ENCODE measurements around the gene NRL. TPM values are rescaled to one million over a fixed set of nuclear protein-coding genes. Genes with fewer than 3 reads are reported as not detected.

The NRL gene
- total and polyA plus RNA-seq, 2 donors (not counting 3 experiments of a cell fraction or from before 2014, with no cell fraction given): 0.71 to 1.1 TPM

- H4K20me1 ChIP-seq (replicated peaks; ENCODE audit: control insufficient read depth, extremely low read depth, insufficient read depth, low read length): no peaks in the 10 kb centered on the region
- H3K4me2 ChIP-seq (ENCODE audit: insufficient read depth, low read length): no peak overlapping the region
- DNase-seq (ENCODE audit: low read depth, low spot score) (no peak), FAIRE-seq (no peak)
- no peaks in the 10 kb centered on the region for H3K4me1 ChIP-seq (ENCODE audit: control insufficient read depth, extremely low read depth, insufficient read depth, low read length)
- peaks cover 0 to 1% of the 10 kb centered on the region in 2 experiments for H3K27me3 ChIP-seq (ENCODE audit: control insufficient read depth in 2 of 2, insufficient read depth in 2 of 2, low read length in 2 of 2)
- no TSS peak for BruUV-seq (replicated peaks)
- dilution Hi-C loops (cut with MboI; ENCODE audit: extremely low pct_ligation_motif_present, low sequenced_read_pairs): no loop called here
- no peak for TF ChIP-seq MYC (IDR thresholded peaks at IDR 0.05; ENCODE audit: low read depth, low read length)
- no peak for TF ChIP-seq POLR2AphosphoS5 (IDR thresholded peaks at IDR 0.05; ENCODE audit: insufficient read depth, low read depth, low read length)
- no peak for TF ChIP-seq MAX (IDR thresholded peaks at IDR 0.05; ENCODE audit: insufficient read depth, insufficient read length)
- TF ChIP-seq JUN (IDR thresholded peaks at IDR 0.05; ENCODE audit: borderline replicate concordance, insufficient read depth, insufficient read length, low read depth): no peak
- TF ChIP-seq POLR2A (IDR thresholded peaks at IDR 0.05; ENCODE audit: low read depth, low read length): no peak
- TF ChIP-seq EZH2 (IDR thresholded peaks at IDR 0.05; ENCODE audit: borderline replicate concordance, low read depth, low read length, severe bottlenecking): no peak
- no peak for TF ChIP-seq GATA2 (IDR thresholded peaks at IDR 0.05; ENCODE audit: insufficient read depth, insufficient read length, low read depth, low read length)
- H3K79me2 ChIP-seq (ENCODE audit: control insufficient read depth, insufficient read depth, low read length): no peaks in the 10 kb centered on the region
- ChIA-PET POLR2A (no interaction called here), CTCF (interaction anchor here (1.0 to 5.5 kb wide), 5 partner anchors 8 to 44 kb away, joined by 3 to 36 read pairs (median 5); no protein-coding TSS in a partner anchor)
- no peak overlapping the region for H2AFZ ChIP-seq (ENCODE audit: low read depth, low read length)
- H3K36me3 ChIP-seq (ENCODE audit: control insufficient read depth in 2 of 2, extremely low read depth in 1 of 2, insufficient read depth in 2 of 2, low read length in 2 of 2): no peaks in the 10 kb centered on the region
- H3K27ac ChIP-seq (ENCODE audit: insufficient read depth, low read depth, low read length): no peak overlapping the region
- H3K9me3 ChIP-seq (replicated peaks; ENCODE audit: control insufficient read depth, insufficient read depth, low read length): no peaks in the 10 kb centered on the region
- H3K9ac ChIP-seq (replicated peaks; ENCODE audit: extremely low read depth, insufficient read depth, low read length): no peak overlapping the region
- H3K4me3 ChIP-seq (replicated peaks in 1 of 3; ENCODE audit: insufficient read depth in 1 of 3, low read depth in 1 of 3, low read length in 3 of 3): no peak overlapping the region
- no peaks in the 10 kb centered on the region for H3K9me1 ChIP-seq (replicated peaks; ENCODE audit: control insufficient read depth, extremely low read depth, insufficient read depth, low read length)
- intact Hi-C loops (cut with micrococcal nuclease): no loop called here
Measured at GRCh38 chr14:24065408-24065807, 49.3 kb downstream of the NRL start.

DNA sequence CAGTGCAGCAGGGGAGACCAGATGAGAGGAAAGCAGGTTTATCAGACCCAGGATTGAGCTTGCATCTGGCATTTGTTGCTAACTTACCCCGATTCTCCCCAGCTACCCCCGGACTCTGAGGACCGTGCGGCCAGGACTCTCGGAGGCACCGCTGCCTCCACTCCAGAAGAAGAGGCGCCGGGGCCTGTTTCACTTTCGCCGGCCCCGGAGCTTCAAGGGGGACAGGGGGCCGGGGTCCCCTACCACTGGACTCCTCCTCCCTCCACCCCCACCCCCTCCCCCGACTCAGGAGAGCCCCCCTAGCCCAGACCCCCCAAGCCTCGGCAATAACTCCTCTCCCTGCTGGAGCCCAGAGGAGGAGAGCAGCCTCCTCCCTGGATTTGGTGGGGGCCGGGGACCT, 49.9 kb downstream of the NRL start:
- CTCF ChIA-PET: interaction anchor here (2.2 to 5.5 kb wide), 3 partner anchors 7 to 44 kb away, joined by 5 to 36 read pairs (median 26); no protein-coding TSS in a partner anchor
- BruUV-seq (replicated peaks): no TSS peak
- intact Hi-C loops (cut with micrococcal nuclease): no loop called here
- Histone ChIP-seq H3K36me3 (ENCODE audit: control insufficient read depth in 2 of 2, extremely low read depth in 1 of 2, insufficient read depth in 2 of 2, low read length in 2 of 2) (no peaks in the 10 kb centered on the region), H3K27ac (ENCODE audit: insufficient read depth, low read depth, low read length) (no peak overlapping the region), H3K79me2 (ENCODE audit: control insufficient read depth, insufficient read depth, low read length) (no peaks in the 10 kb centered on the region), H3K9me3 (replicated peaks; ENCODE audit: control insufficient read depth, insufficient read depth, low read length) (no peaks in the 10 kb centered on the region), H2AFZ (ENCODE audit: low read depth, low read length) (no peak overlapping the region), H3K4me1 (ENCODE audit: control insufficient read depth, extremely low read depth, insufficient read depth, low read length) (no peaks in the 10 kb centered on the region), H3K27me3 (ENCODE audit: control insufficient read depth in 2 of 2, insufficient read depth in 2 of 2, low read length in 2 of 2) (peaks cover 0 to 1% of the 10 kb centered on the region in 2 experiments), H3K9ac (replicated peaks; ENCODE audit: extremely low read depth, insufficient read depth, low read length) (no peak overlapping the region), H3K4me3 (replicated peaks in 1 of 3; ENCODE audit: insufficient read depth in 1 of 3, low read depth in 1 of 3, low read length in 3 of 3) (no peak overlapping the region), H4K20me1 (replicated peaks; ENCODE audit: control insufficient read depth, extremely low read depth, insufficient read depth, low read length) (no peaks in the 10 kb centered on the region), H3K4me2 (ENCODE audit: insufficient read depth, low read length) (no peak overlapping the region), H3K9me1 (replicated peaks; ENCODE audit: control insufficient read depth, extremely low read depth, insufficient read depth, low read length) (no peaks in the 10 kb centered on the region)
- POLR2A ChIA-PET: no interaction called here
- no peak for DNase-seq (ENCODE audit: low read depth, low spot score)
- dilution Hi-C loops (cut with MboI; ENCODE audit: extremely low pct_ligation_motif_present, low sequenced_read_pairs): no loop called here
- no peak for FAIRE-seq
- TF ChIP-seq POLR2A (IDR thresholded peaks at IDR 0.05; ENCODE audit: low read depth, low read length): no peak
- TF ChIP-seq MAX (IDR thresholded peaks at IDR 0.05; ENCODE audit: insufficient read depth, insufficient read length): no peak
- TF ChIP-seq JUN (IDR thresholded peaks at IDR 0.05; ENCODE audit: borderline replicate concordance, insufficient read depth, insufficient read length, low read depth): no peak
- TF ChIP-seq GATA2 (IDR thresholded peaks at IDR 0.05; ENCODE audit: insufficient read depth, insufficient read length, low read depth, low read length): no peak

All from endothelial cell of umbilical vein (primary cell).